LNCaP clone FGC (cell line): Measurements from ENCODE around the gene SHCBP1L.

Source experiments
- DNase-seq: peaks from one replicate; pipeline ENCODE4 v3.0.0-alpha.2; 2011; ENCODE audit warnings: low read depth
- H3K4me3 ChIP-seq: 2 replicates; pipeline ENCODE4 v1.5.1; 2011; ENCODE audit warnings: mild to moderate bottlenecking, low read depth, low read length, control low read depth
- TF ChIP-seq, protein P1 (sequence below): IDR thresholded peaks from 2 replicates; pipeline ENCODE4 v1.5.1; 2012; ENCODE audit warnings: mild to moderate bottlenecking; ENCODE audit not compliant: control insufficient read depth, insufficient read depth; ENCODE audit errors: extremely low read depth

The SHCBP1L gene

DNA sequence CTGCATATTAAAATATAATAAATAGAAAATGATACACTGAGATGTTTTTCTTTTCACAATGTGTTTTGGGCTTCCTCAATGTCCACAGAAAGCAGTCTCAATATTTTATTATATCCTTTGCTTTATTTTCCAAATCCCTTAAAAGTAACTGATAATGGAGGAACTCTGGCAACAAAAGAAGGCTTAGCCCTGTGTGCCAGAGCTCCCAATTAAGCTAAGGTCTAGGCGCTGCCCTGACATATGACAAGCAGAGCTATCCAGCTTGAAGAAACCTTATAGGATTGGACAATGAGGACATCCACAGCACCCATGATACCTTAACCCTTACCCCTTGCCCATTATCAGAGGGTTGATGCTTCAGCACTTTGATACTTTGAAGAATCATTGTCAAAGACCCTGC is 12.9 kb upstream of the SHCBP1L start:
- no peak for DNase-seq
- H3K4me3 ChIP-seq = no peak overlapping the region
- TF ChIP-seq, protein P1, sequence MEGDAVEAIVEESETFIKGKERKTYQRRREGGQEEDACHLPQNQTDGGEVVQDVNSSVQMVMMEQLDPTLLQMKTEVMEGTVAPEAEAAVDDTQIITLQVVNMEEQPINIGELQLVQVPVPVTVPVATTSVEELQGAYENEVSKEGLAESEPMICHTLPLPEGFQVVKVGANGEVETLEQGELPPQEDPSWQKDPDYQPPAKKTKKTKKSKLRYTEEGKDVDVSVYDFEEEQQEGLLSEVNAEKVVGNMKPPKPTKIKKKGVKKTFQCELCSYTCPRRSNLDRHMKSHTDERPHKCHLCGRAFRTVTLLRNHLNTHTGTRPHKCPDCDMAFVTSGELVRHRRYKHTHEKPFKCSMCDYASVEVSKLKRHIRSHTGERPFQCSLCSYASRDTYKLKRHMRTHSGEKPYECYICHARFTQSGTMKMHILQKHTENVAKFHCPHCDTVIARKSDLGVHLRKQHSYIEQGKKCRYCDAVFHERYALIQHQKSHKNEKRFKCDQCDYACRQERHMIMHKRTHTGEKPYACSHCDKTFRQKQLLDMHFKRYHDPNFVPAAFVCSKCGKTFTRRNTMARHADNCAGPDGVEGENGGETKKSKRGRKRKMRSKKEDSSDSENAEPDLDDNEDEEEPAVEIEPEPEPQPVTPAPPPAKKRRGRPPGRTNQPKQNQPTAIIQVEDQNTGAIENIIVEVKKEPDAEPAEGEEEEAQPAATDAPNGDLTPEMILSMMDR = no peak

DNA sequence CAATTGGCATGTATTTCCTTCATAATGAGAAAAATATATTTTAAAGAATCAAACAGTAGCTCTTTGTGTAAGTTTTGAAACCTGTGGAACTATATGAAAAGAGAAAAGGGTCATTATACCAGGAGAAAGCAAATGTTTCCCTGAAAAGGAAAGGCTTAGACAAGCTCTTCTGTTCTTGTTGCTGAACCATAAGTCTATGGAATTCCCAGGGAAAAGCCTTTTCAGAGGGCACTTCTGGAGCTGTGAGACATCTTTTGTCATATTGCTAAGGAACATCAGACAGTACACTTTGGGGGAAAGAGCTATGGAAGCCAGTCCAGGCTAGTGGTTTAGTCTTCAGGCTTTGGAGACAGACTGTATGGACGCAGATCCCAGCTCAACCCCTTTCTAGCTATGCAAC is 12.1 kb upstream of the SHCBP1L start:
- DNase-seq = no peak
- H3K4me3 ChIP-seq = no peak overlapping the region
- TF ChIP-seq, protein P1 = no peak

DNA sequence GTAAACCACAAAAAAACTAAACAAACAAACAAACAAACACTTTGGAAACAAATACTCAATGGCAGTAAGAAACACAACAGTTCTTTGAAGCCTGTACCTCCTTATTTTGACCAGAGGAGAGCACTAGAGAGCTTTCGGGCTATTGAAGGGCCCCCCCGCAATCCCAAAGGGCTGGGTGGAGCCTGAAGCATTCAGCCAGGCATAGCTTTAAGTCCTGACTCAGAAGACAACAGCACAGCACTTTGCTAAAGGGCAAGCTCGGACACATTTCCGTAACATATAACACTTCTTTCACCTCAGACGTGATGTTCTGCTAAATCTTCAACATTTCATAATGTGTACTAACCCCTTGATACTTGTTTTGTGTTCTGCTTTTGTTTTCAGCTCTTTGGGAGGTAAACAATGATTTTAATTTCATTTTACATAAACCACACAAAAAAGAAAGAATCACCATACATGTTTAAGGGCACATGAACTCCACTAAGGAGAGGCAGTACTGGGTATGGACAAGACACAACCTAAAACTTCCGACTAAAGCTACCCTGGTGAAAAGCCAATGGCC is 9.7 kb upstream of the SHCBP1L start:
- TF ChIP-seq, protein P1 = peak; percentile 81
- peak; percentile 62 for DNase-seq
- H3K4me3 ChIP-seq = peak overlapping the region; percentile 9; the same call in 1 of the 2 replicates

DNA sequence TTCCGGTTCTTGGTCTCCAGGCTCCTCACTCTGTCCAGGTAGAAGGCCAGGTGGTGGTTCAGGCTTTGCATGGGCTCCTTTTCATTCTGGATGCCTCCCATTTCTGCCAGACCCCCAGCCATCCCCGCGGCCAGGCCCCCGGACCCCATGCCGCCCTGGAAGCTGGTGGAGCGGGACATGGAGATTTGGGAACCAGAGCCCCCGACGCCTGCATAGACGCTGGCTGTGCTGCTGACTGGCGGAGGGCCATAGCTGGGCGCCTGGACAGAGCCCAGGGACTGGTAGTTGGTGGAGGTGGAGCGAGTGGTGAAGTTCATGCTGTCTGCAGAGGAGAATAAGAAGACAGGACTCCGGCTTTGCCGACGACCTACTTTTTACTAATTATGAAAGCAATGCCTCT is 7.1 kb upstream of the SHCBP1L start:
- TF ChIP-seq, protein P1 = no peak
- H3K4me3 ChIP-seq = no peak overlapping the region
- DNase-seq = no peak

DNA sequence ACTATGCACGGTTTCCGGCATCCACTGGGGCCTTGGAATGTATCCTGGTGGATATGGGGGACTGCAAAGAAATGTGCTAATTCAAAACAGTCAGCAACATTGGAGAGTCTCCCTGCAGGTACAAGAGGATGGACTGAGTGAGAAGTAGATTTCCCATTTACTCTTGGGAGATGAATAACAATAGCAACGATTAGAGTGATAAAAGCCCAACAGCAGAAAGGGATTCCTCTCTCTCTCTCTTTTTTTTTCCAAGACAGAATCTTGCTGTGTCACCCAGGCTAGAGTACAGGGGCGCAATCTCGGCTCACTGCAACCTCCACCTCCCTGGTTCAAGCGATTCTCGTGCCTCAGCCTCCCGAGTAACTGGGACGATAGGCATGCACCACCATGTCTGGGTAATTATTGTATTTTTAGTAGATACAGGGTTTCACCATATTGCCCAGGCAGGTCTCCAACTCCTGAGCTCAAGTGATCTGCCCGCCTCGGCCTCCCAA is 5.0 kb upstream of the SHCBP1L start:
- TF ChIP-seq, protein P1 = no peak
- no peak for DNase-seq
- no peak overlapping the region for H3K4me3 ChIP-seq

DNA sequence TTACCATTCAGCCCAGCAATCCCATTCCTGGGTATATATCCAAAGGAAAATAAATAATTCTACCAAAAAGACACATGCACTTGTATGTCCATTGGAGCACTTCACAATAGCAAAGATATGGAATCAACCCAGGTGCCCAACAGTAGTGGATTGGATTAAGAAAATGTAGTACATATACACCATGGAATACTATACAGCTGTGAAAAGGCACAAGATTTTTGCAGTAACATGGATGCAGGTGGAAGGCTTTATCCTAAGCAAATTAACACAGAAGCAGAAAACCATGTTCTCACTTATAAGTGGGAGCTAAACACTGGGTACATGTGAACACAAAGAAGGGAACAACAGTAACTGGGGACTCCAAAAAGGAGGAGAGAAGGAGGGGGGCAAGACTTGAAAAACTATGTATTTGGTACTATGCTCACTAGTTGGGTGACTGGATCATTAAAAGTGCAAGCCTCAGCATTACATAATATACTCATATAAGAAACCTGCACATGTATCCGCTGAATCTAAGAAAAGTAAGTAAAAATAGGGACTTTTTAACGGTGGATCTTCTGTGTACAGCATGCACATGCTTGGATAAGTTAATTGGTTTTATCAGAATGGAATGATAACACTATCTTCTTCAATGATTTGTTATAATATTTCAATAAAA is 3.9 kb upstream of the SHCBP1L start:
- DNase-seq = no peak
- H3K4me3 ChIP-seq = no peak overlapping the region
- TF ChIP-seq, protein P1 = no peak
